Measurements from ENCODE around the gene SLC35F2. TPM values are rescaled to one million over a fixed set of nuclear protein-coding genes. Genes with fewer than 3 reads are reported as not detected.
"Not testable (repeated sequence)": the region's sequence is repeated elsewhere in the genome, so short reads cannot be mapped to it uniquely, and the experiment has no call there.

Gene SLC35F2
- total and polyA plus RNA-seq, 2 of the 4 experiments (the other 2 are of a cell fraction) = 4.9 to 15.4 TPM

- no peak overlapping the region for H3K4me2 ChIP-seq (ENCODE audit: low read depth, low read length)
These were observed 89.4 kb downstream of the SLC35F2 start for GRCh38 chr11:107769189-107769588.

DNA sequence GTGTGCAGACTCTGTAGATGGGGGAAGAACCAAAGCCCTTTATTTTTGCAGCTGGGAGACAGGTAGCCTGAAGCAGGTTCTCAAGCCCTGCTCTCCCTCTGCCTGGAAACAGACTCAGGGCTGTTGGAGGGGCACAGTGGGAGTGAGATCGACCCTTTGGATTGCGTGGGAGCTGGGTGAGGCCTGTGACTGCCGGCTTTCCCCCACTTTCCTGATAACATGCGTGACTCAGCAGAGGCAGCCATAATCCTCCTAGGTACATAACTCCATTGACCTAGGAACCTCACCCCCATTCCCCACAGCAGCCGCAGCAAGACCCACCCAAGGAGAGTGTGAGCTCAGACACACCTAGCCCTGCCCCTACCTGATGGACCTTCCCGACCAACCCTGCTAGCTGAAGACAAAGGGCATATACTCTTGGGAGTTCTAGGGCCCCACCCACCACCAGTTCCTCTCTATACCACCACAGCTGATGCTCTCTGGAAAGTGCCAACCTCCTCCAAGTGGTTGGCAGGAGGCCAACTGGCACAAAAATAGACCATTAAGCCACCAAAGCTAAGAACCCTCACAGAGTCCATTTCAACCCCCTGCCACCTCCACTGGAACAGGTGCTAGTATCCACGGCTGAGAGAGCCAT, 99.8 kb downstream of the SLC35F2 start:
- H2AFZ ChIP-seq (replicated peaks; ENCODE audit: low read length, poor library complexity); H3K4ac ChIP-seq (ENCODE audit: low read depth, low read length); H2AK9ac ChIP-seq (replicated peaks; ENCODE audit: low read depth, low read length, poor library complexity); H2BK5ac ChIP-seq (ENCODE audit: low read depth, low read length, poor library complexity, severe bottlenecking); H3K27ac ChIP-seq (ENCODE audit: insufficient read depth, low read length); H3K4me1 ChIP-seq (ENCODE audit: control insufficient read depth, insufficient read depth, low read length); H4K5ac ChIP-seq (ENCODE audit: low read depth, low read length); H3K4me3 ChIP-seq (ENCODE audit: insufficient read depth, low read depth, low read length); ATAC-seq (ENCODE audit: low read depth); H2BK15ac ChIP-seq (ENCODE audit: low read depth, low read length); H2BK120ac ChIP-seq (ENCODE audit: low read depth, low read length); H3K36me3 ChIP-seq (ENCODE audit: control insufficient read depth, insufficient read depth, low read length); CTCF ChIA-PET; dilution Hi-C loops (cut with HindIII; ENCODE audit: low sequenced_read_pairs, unreplicated experiment); in situ Hi-C loops (cut with MboI; ENCODE audit: low sequenced_read_pairs); H3K9me1 ChIP-seq (ENCODE audit: insufficient read depth, low read length); DNase-seq; H2BK20ac ChIP-seq (ENCODE audit: low read depth, low read length); H2AK5ac ChIP-seq (ENCODE audit: low read depth, low read length); H3K23ac ChIP-seq (ENCODE audit: low read depth, low read length); BruUV-seq (replicated peaks); H4K8ac ChIP-seq (ENCODE audit: low read depth in 2 of 2, low read length in 2 of 2); H3K9me3 ChIP-seq (ENCODE audit: control insufficient read depth, insufficient read depth, low read length); H4K20me1 ChIP-seq (ENCODE audit: insufficient read depth, low read length); H3K4me2 ChIP-seq (ENCODE audit: low read depth, low read length); H3K56ac ChIP-seq (ENCODE audit: extremely low read depth, insufficient read depth, low read length); H3K14ac ChIP-seq (replicated peaks; ENCODE audit: low read depth, low read length); H4K91ac ChIP-seq (ENCODE audit: insufficient read depth, low read depth, low read length); H3K79me1 ChIP-seq (ENCODE audit: low read depth in 1 of 2, low read length in 2 of 2); POLR2A ChIA-PET (ENCODE audit: unreplicated experiment); H3K18ac ChIP-seq (ENCODE audit: low read depth, low read length); intact Hi-C loops (cut with micrococcal nuclease); H3K9ac ChIP-seq (ENCODE audit: low read depth, low read length); H3K27me3 ChIP-seq (ENCODE audit: control insufficient read depth, insufficient read depth, low read length): not testable (repeated sequence)
- WGBS, 2 experiments (ENCODE audit: extremely low coverage in 2 of 2, insufficient read length in 1 of 2) = no CpG with 5 or more reads among the region's 7 CpGs

More at GRCh38 chr11:107769189-107769588, 89.4 kb downstream of the SLC35F2 start:
- H3K4me1 ChIP-seq (ENCODE audit: control insufficient read depth, insufficient read depth, low read length) = peaks cover 4% of the 10 kb centered on the region
- H3K27ac ChIP-seq (ENCODE audit: insufficient read depth, low read length) = no peak overlapping the region
- H2BK120ac ChIP-seq (ENCODE audit: low read depth, low read length) = peak overlapping the region; percentile 21; the same call in 1 of the 2 replicates
- TF ChIP-seq FOS (IDR thresholded peaks at IDR 0.05; ENCODE audit: low read depth, low read length) = 0 out of 2 replicates have a peak, but pooled peaks have one; percentile 21
- TF ChIP-seq POLR2A (IDR thresholded peaks at IDR 0.05; ENCODE audit: low read depth, low read length) = no peak
- H4K5ac ChIP-seq (ENCODE audit: low read depth, low read length) = no peak overlapping the region
- no peak overlapping the region for H3K23ac ChIP-seq (ENCODE audit: low read depth, low read length)
- H4K8ac ChIP-seq (ENCODE audit: low read depth in 2 of 2, low read length in 2 of 2) = no peak overlapping the region
- 0 out of 2 replicates have a peak, but pooled peaks cover 5% of the 10 kb centered on the region for H3K9me1 ChIP-seq (ENCODE audit: insufficient read depth, low read length)
- no peak overlapping the region for H4K91ac ChIP-seq (ENCODE audit: insufficient read depth, low read depth, low read length)
- ChIA-PET POLR2A (ENCODE audit: unreplicated experiment) (no interaction called here), CTCF (interaction anchor here (1.8 kb wide), 1 partner anchor 206 kb away, joined by 6 read pairs; no protein-coding TSS in a partner anchor)
- H3K9me3 ChIP-seq (ENCODE audit: control insufficient read depth, insufficient read depth, low read length) = no peaks in the 10 kb centered on the region
- H2AFZ ChIP-seq (replicated peaks; ENCODE audit: low read length, poor library complexity) = peak overlapping the region; percentile 36
- in situ Hi-C loops (cut with MboI; ENCODE audit: low sequenced_read_pairs) = no loop called here
- H2BK15ac ChIP-seq (ENCODE audit: low read depth, low read length) = no peak overlapping the region
- no peak overlapping the region for H2AK9ac ChIP-seq (replicated peaks; ENCODE audit: low read depth, low read length, poor library complexity)
- H3K27me3 ChIP-seq (ENCODE audit: control insufficient read depth, insufficient read depth, low read length) = no peaks in the 10 kb centered on the region
- no TSS peak for BruUV-seq (replicated peaks)
- H3K79me1 ChIP-seq (ENCODE audit: low read depth in 1 of 2, low read length in 2 of 2) = no peaks in the 10 kb centered on the region
- no peaks in the 10 kb centered on the region for H4K20me1 ChIP-seq (ENCODE audit: insufficient read depth, low read length)
- DNase-seq (peak; percentile 70), ATAC-seq (ENCODE audit: low read depth) (peak; percentile 51)
- H2AK5ac ChIP-seq (ENCODE audit: low read depth, low read length) = no peak overlapping the region
- WGBS, 2 experiments (ENCODE audit: extremely low coverage in 2 of 2, insufficient read length in 1 of 2) = no CpG with 5 or more reads among the region's 3 CpGs
- H3K9ac ChIP-seq (ENCODE audit: low read depth, low read length) = no peak overlapping the region
- H3K18ac ChIP-seq (ENCODE audit: low read depth, low read length) = no peak overlapping the region
- H2BK20ac ChIP-seq (ENCODE audit: low read depth, low read length) = no peak overlapping the region
- no peaks in the 10 kb centered on the region for H3K36me3 ChIP-seq (ENCODE audit: control insufficient read depth, insufficient read depth, low read length)
- no peak overlapping the region for H3K56ac ChIP-seq (ENCODE audit: extremely low read depth, insufficient read depth, low read length)
- 0 out of 2 replicates have a peak overlapping the region, but pooled peaks have one; percentile 35 for H3K14ac ChIP-seq (replicated peaks; ENCODE audit: low read depth, low read length)
- no peak overlapping the region for H2BK5ac ChIP-seq (ENCODE audit: low read depth, low read length, poor library complexity, severe bottlenecking)
- dilution Hi-C loops (cut with HindIII; ENCODE audit: low sequenced_read_pairs, unreplicated experiment) = no loop called here
- H3K4ac ChIP-seq (ENCODE audit: low read depth, low read length) = no peak overlapping the region
- intact Hi-C loops (cut with micrococcal nuclease) = no loop called here
- H3K4me3 ChIP-seq (ENCODE audit: insufficient read depth, low read depth, low read length) = no peak overlapping the region

Data from IMR-90 (cell line).